CD4-positive, alpha-beta T cell (primary cell): Measurements from ENCODE around the gene HADHA. TPM values are rescaled to one million over a fixed set of nuclear protein-coding genes. Genes with fewer than 3 reads are reported as not detected.

Source experiments
- ATAC-seq: fragments of 200-7000 bp; cut with Tn5 transposase; one replicate; pipeline ENCODE4 v1.10.0; 2022; ENCODE audit warnings: mild to moderate bottlenecking; ENCODE audit not compliant: poor library complexity
- CTCF ChIA-PET: fragments of 350-600 bp; sonication (Branson Sonifier 250); formaldehyde crosslinking; loops from one replicate; lab custom pipeline; 2021; ENCODE audit warnings: antibody characterized with exemption, inconsistent platforms; lab: Charles Lee
- POLR2A ChIA-PET: fragments of 350-600 bp; sonication (Branson Sonifier 250); formaldehyde crosslinking; loops from one replicate; lab custom pipeline; 2021; ENCODE audit warnings: antibody characterized with exemption, inconsistent platforms; lab: Charles Lee
- DNase-seq, 14 experiments: peaks; one replicate each; pipeline ENCODE4 v3.0.0-alpha.2; 2013 to 2020; ENCODE audit warnings: mixed read lengths in 2 of 14
- H3K27ac ChIP-seq, 2 donors: one replicate each; pipeline versions ENCODE4 v1.5.1 to v1.7.0; 2013; ENCODE audit warnings: low read length in 2 of 2, low read depth in 1 of 2, mild to moderate bottlenecking in 1 of 2
- H3K27me3 ChIP-seq, 2 experiments: 1 replicate in 1 of 2; 2 replicates in 1 of 2; pipeline versions ENCODE4 v1.6.1 to v1.7.0; 2013; ENCODE audit warnings: low read length in 2 of 2, control low read depth in 1 of 2, mild to moderate bottlenecking in 1 of 2, moderate library complexity in 1 of 2; ENCODE audit not compliant: insufficient read depth in 2 of 2, control insufficient read depth in 1 of 2
- H3K36me3 ChIP-seq: one replicate; pipeline ENCODE4 v1.6.1; 2013; ENCODE audit warnings: low read length, control low read depth; ENCODE audit not compliant: insufficient read depth
- H3K4me1 ChIP-seq: one replicate; pipeline ENCODE4 v1.6.1; 2013; ENCODE audit warnings: low read length, control low read depth; ENCODE audit not compliant: insufficient read depth
- H3K4me3 ChIP-seq: one replicate; pipeline ENCODE4 v1.5.1; 2013; ENCODE audit warnings: mild to moderate bottlenecking, low read length, moderate library complexity
- H3K9me3 ChIP-seq, 2 experiments: 1 replicate in 1 of 2; 2 replicates in 1 of 2; pipeline versions ENCODE4 v1.6.1 to v1.7.0; 2013; ENCODE audit warnings: low read length in 2 of 2, mild to moderate bottlenecking in 2 of 2, control low read depth in 1 of 2, moderate library complexity in 1 of 2; ENCODE audit not compliant: control insufficient read depth in 1 of 2, insufficient read depth in 1 of 2
- H3K27ac Mint-ChIP-seq: one replicate; pipeline ENCODE4 v1.8.0; 2020; ENCODE audit warnings: mixed read lengths
- H3K27me3 Mint-ChIP-seq: one replicate; pipeline ENCODE4 v1.8.0; 2021; ENCODE audit warnings: mixed read lengths
- H3K36me3 Mint-ChIP-seq: one replicate; pipeline ENCODE4 v1.8.0; 2021; ENCODE audit warnings: low read depth, mixed read lengths
- H3K4me1 Mint-ChIP-seq: one replicate; pipeline ENCODE4 v1.8.0; 2021; ENCODE audit warnings: low read depth, mixed read lengths
- H3K4me3 Mint-ChIP-seq: one replicate; pipeline ENCODE4 v1.8.0; 2020; ENCODE audit warnings: mild to moderate bottlenecking, mixed read lengths
- H3K9me3 Mint-ChIP-seq: one replicate; pipeline ENCODE4 v1.8.0; 2020; ENCODE audit warnings: mixed read lengths
- CTCF ChIP-seq: fragments of 200-600 bp; IDR thresholded peaks from one replicate; pipeline ENCODE4 v1.8.0; 2022; ENCODE audit warnings: antibody characterized with exemption, mild to moderate bottlenecking
- intact Hi-C, 2 experiments: fragments of 100-400 bp; cut with DNase I in 1 of 2; cut with micrococcal nuclease in 1 of 2; formaldehyde crosslinking; loops; one replicate each; pipeline versions ENCODE4 v1.15.1 to v1.9.0; 2023 to 2025; cut with DNase I, micrococcal nuclease
- polyA plus RNA-seq, 2 donors: library from polyadenylated mRNA; unstranded; fragments of 120-200 nt; gene quantifications; one replicate each; pipeline ENCODE4 v1.2.1, GENCODE V29; 2013
- total RNA-seq, 174 experiments: library from RNA in 2 of 174; stranded (reverse) in 2 of 174; gene quantifications; one replicate each; pipeline ENCODE4 v1.2.3 and lab custom pipeline; 2021 to 2026

Gene HADHA
- total RNA-seq (10 to 100 TPM; 72.4 to 73.7 TPM), total RNA-seq (lab: John Stamatoyannopoulos, UW) (87.8 to 237 (median 164) reads per million in 172 experiments)
- polyA plus RNA-seq (2013, experiment 1 of 2), result 148 TPM
- 127 TPM for polyA plus RNA-seq (2013, experiment 2 of 2)

GRCh38 chr2:26244309-26245230 lies at the start of gene HADHA, which contains the start of gene HADHB:
Gene HADHA, minus strand, starts transcription at chr2:26244632. Its CDS starts 36 bp downstream, at chr2:26244596.
Gene HADHB, plus strand, starts transcription at chr2:26244939. Its CDS starts 9,316 bp downstream, at chr2:26254255.
- Mint-ChIP-seq H3K36me3 (peaks cover 34% of the 10 kb centered on the region), H3K4me1 (peaks cover 76% of the 10 kb centered on the region), H3K4me3 (peak within 1 kb of the TSS; percentile 100), H3K27ac (peak within 1 kb of the TSS; percentile 97), H3K9me3 (no peaks in the 10 kb centered on the region), H3K27me3 (no peaks in the 10 kb centered on the region)
- Histone ChIP-seq H3K36me3 (no peaks in the 10 kb centered on the region), H3K4me3 (peak within 1 kb of the TSS; percentile 96), H3K27ac (peak within 1 kb of the TSS; percentile 95 to 98), H3K4me1 (peaks cover 33% of the 10 kb centered on the region), H3K9me3 (no peaks in the 10 kb centered on the region), H3K27me3 (no peaks in the 10 kb centered on the region)
- peak; percentile 81 for ATAC-seq
- CTCF ChIA-PET, result interaction anchor here (0.8 to 1.5 kb wide), 6 partner anchors 9 to 60 kb away, joined by 3 to 4 read pairs (median 4); no protein-coding TSS in a partner anchor
- TF ChIP-seq CTCF, result no peak
- DNase-seq, result peak; percentile 68 to 93 (median 80)
- intact Hi-C loops, result loop anchor here (2.0 to 5.0 kb wide), 10 partner anchors 54 to 572 kb away; partner anchors contain the start of genes ADGRF3 (in 2 of the 2), SELENOI (in 2 of the 2), DTNB (in 1 of the 2) and RAB10 (in 1 of the 2)
- POLR2A ChIA-PET, result interaction anchor here (0.6 to 3.8 kb wide), 10 partner anchors 14 to 502 kb away, joined by 3 to 46 read pairs (median 4); partner anchors contain the start of genes ADGRF3, ASXL2 and SELENOI

GRCh38 chr2:26292646-26293045 lies 48.2 kb upstream of the HADHA start:
- Mint-ChIP-seq H3K27ac (no peak overlapping the region), H3K36me3 (peaks cover 17% of the 10 kb centered on the region), H3K4me3 (no peak overlapping the region), H3K4me1 (no peaks in the 10 kb centered on the region), H3K9me3 (no peaks in the 10 kb centered on the region), H3K27me3 (no peaks in the 10 kb centered on the region)
- Histone ChIP-seq H3K9me3 (no peaks in the 10 kb centered on the region), H3K4me1 (no peaks in the 10 kb centered on the region), H3K27ac (no peak overlapping the region), H3K27me3 (no peaks in the 10 kb centered on the region), H3K4me3 (no peak overlapping the region), H3K36me3 (peaks cover 11% of the 10 kb centered on the region)
- POLR2A ChIA-PET, result interaction anchor here (1.7 kb wide), 1 partner anchor 49 kb away, joined by 4 read pairs; the partner anchor contains the start of genes HADHA and HADHB
- no peak for TF ChIP-seq CTCF
- intact Hi-C loops, result loop anchor here in 1 of 2 experiments (5.0 kb wide), 1 partner anchor 35 kb away; no protein-coding TSS in a partner anchor
- no peak for DNase-seq
- ATAC-seq, result no peak
- CTCF ChIA-PET, result no interaction called here

GRCh38 chr2:26290001-26290400 lies 45.6 kb upstream of the HADHA start:
- TF ChIP-seq CTCF, result no peak
- ChIA-PET POLR2A (interaction anchor here (2.1 kb wide), 1 partner anchor 10 kb away, joined by 7 read pairs; no protein-coding TSS in a partner anchor), CTCF (interaction anchor here (0.6 kb wide), 1 partner anchor 59 kb away, joined by 3 read pairs; no protein-coding TSS in a partner anchor)
- Mint-ChIP-seq H3K9me3 (no peaks in the 10 kb centered on the region), H3K4me3 (no peak overlapping the region), H3K36me3 (peaks cover 36% of the 10 kb centered on the region), H3K27me3 (no peaks in the 10 kb centered on the region), H3K4me1 (no peaks in the 10 kb centered on the region), H3K27ac (no peak overlapping the region)
- Histone ChIP-seq H3K4me3 (no peak overlapping the region), H3K27me3 (no peaks in the 10 kb centered on the region), H3K27ac (no peak overlapping the region), H3K9me3 (no peaks in the 10 kb centered on the region), H3K4me1 (no peaks in the 10 kb centered on the region), H3K36me3 (peaks cover 24% of the 10 kb centered on the region)
- ATAC-seq, result no peak
- DNase-seq, result no peak
- intact Hi-C loops, result loop anchor here in 1 of 2 experiments (5.0 kb wide), 1 partner anchor 37 kb away; no protein-coding TSS in a partner anchor
